B cell (primary cell): Measurements from ENCODE around the gene VSTM2B. TPM values are rescaled to one million over a fixed set of nuclear protein-coding genes. Genes with fewer than 3 reads are reported as not detected.

ENCODE experiments used
- ATAC-seq: fragments of 200-7000 bp; cut with Tn5 transposase; one replicate; pipeline ENCODE4 v1.10.0; 2021; ENCODE audit warnings: low read depth, mild to moderate bottlenecking, moderate number of reproducible peaks, moderate library complexity
- CTCF ChIA-PET: fragments of 350-600 bp; sonication (Branson Sonifier 250); formaldehyde crosslinking; loops from one replicate; lab custom pipeline; 2021; ENCODE audit warnings: antibody characterized with exemption, inconsistent platforms; lab: Charles Lee
- POLR2A ChIA-PET: fragments of 350-600 bp; sonication (Branson Sonifier 250); formaldehyde crosslinking; loops from one replicate; lab custom pipeline; 2021; ENCODE audit warnings: antibody characterized with exemption; lab: Charles Lee
- DNase-seq: peaks from one replicate; pipeline ENCODE4 v3.0.0; 2013
- H2AFZ ChIP-seq: 2 replicates; pipeline ENCODE4 v1.6.1; 2012; ENCODE audit warnings: mild to moderate bottlenecking, low read depth, low read length; ENCODE audit not compliant: insufficient read depth, poor library complexity, severe bottlenecking
- H3K27ac ChIP-seq, 2 donors: 1 replicate in 1 of 2; 2 replicates in 1 of 2; pipeline ENCODE4 v1.5.1; 2012 to 2013; ENCODE audit warnings: low read length in 2 of 2, mild to moderate bottlenecking in 2 of 2, moderate library complexity in 1 of 2
- H3K27me3 ChIP-seq, 4 experiments: fragments of 200-600 bp in 1 of 4; sonication (generic) in 1 of 4; replicated peaks in 1 of 4; 1 replicate in 2 of 4; 2 replicates in 2 of 4; pipeline versions ENCODE4 v1.6.1 to v1.7.0; 2013 to 2016; ENCODE audit warnings: low read length in 3 of 4, mild to moderate bottlenecking in 2 of 4, mixed read lengths in 1 of 4, moderate library complexity in 1 of 4; ENCODE audit not compliant: insufficient read depth in 4 of 4, control insufficient read depth in 3 of 4; ENCODE audit errors: control extremely low read depth in 1 of 4
- H3K36me3 ChIP-seq, 2 experiments: replicated peaks in 1 of 2; 1 replicate in 1 of 2; 2 replicates in 1 of 2; pipeline versions ENCODE4 v1.6.1 to v1.7.1; 2013; ENCODE audit warnings: low read length in 1 of 2; ENCODE audit not compliant: insufficient read depth in 2 of 2, control insufficient read depth in 1 of 2; ENCODE audit errors: control extremely low read depth in 1 of 2, extremely low read depth in 1 of 2
- H3K4me1 ChIP-seq, 2 donors: fragments of 200-600 bp in 1 of 2; sonication (generic) in 1 of 2; 1 replicate in 1 of 2; 2 replicates in 1 of 2; pipeline versions ENCODE4 v1.5.1 to v1.6.1; 2013 to 2017; ENCODE audit warnings: low read length in 2 of 2; ENCODE audit not compliant: control insufficient read depth in 2 of 2, insufficient read depth in 2 of 2
- H3K4me2 ChIP-seq: replicated peaks from 2 replicates; pipeline ENCODE3; 2012; ENCODE audit warnings: mild to moderate bottlenecking, low read depth, low read length; ENCODE audit not compliant: poor library complexity, severe bottlenecking
- H3K4me3 ChIP-seq, 5 experiments: fragments of 200-600 bp in 1 of 5; sonication (generic) in 1 of 5; 1 replicate in 3 of 5; 2 replicates in 2 of 5; pipeline versions ENCODE4 v1.5.1 to v1.7.0; 2011 to 2016; ENCODE audit warnings: low read length in 4 of 5, mild to moderate bottlenecking in 4 of 5, low read depth in 2 of 5, control low read depth in 1 of 5, moderate library complexity in 1 of 5; ENCODE audit not compliant: insufficient read depth in 1 of 5; ENCODE audit errors: control extremely low read depth in 1 of 5, extremely low read depth in 1 of 5
- H3K79me2 ChIP-seq: fragments of 200-600 bp; sonication (generic); one replicate; pipeline ENCODE4 v1.6.0; 2016; ENCODE audit warnings: low read length; ENCODE audit not compliant: control insufficient read depth, insufficient read depth
- H3K9ac ChIP-seq: fragments of 200-600 bp; sonication (generic); 2 replicates; pipeline ENCODE4 v1.6.1; 2017; ENCODE audit warnings: mild to moderate bottlenecking, low read length, moderate library complexity
- H3K9me3 ChIP-seq, 3 donors: one replicate each; pipeline versions ENCODE4 v1.6.1 to v1.7.1; 2013; ENCODE audit warnings: low read length in 2 of 3; ENCODE audit not compliant: control insufficient read depth in 2 of 3, insufficient read depth in 1 of 3; ENCODE audit errors: control extremely low read depth in 1 of 3
- H4K20me1 ChIP-seq: 2 replicates; pipeline ENCODE4 v1.6.0; 2012; ENCODE audit warnings: mild to moderate bottlenecking, low read length; ENCODE audit not compliant: insufficient read depth, control insufficient read depth, poor library complexity, severe bottlenecking
- H3K27ac Mint-ChIP-seq: one replicate; pipeline ENCODE4 v1.8.0; 2021; ENCODE audit warnings: mixed read lengths
- H3K27me3 Mint-ChIP-seq: one replicate; pipeline ENCODE4 v1.8.0; 2021; ENCODE audit warnings: mixed read lengths
- H3K4me1 Mint-ChIP-seq: one replicate; pipeline ENCODE4 v1.8.0; 2021; ENCODE audit warnings: mixed read lengths
- H3K4me3 Mint-ChIP-seq: one replicate; pipeline ENCODE4 v1.8.0; 2021; ENCODE audit warnings: mixed read lengths
- H3K9me3 Mint-ChIP-seq: one replicate; pipeline ENCODE4 v1.8.0; 2022; ENCODE audit warnings: mixed read lengths; ENCODE audit not compliant: insufficient read depth
- CTCF ChIP-seq: fragments of 200-600 bp; IDR thresholded peaks from one replicate; pipeline ENCODE4 v1.8.0; 2022; ENCODE audit warnings: antibody characterized with exemption, mild to moderate bottlenecking
- EZH2 ChIP-seq: IDR thresholded peaks from 2 replicates; pipeline ENCODE4 v1.6.1; 2012; ENCODE audit warnings: borderline replicate concordance, low read depth, mild to moderate bottlenecking, moderate library complexity, low read length; ENCODE audit not compliant: insufficient read depth, poor library complexity, severe bottlenecking
- WGBS: methylation state at CpG from one replicate; pipeline ENCODE4 v1.1.5; 2013; ENCODE audit warnings: missing lambda C conversion rate; ENCODE audit not compliant: insufficient coverage; 5-methylcytosine and 5-hydroxymethylcytosine counted together
- intact Hi-C: fragments of 100-400 bp; cut with micrococcal nuclease; formaldehyde crosslinking; loops from one replicate; pipeline ENCODE4 v1.10.0; 2022
- polyA plus RNA-seq: library from polyadenylated mRNA; depleted of rRNA; stranded (reverse); fragments of >200 nt; gene quantifications from 2 replicates; pipeline ENCODE4 v1.2.3, GENCODE V29; 2012
- total RNA-seq, 2 donors: library from RNA; stranded (reverse); fragments of 120-200 nt in 1 of 2; gene quantifications; 1 replicate in 1 of 2; 2 replicates in 1 of 2; pipeline versions ENCODE4 v1.2.3 to v1.2.4, GENCODE V29; 2013 to 2022

VSTM2B gene
- total and polyA plus RNA-seq, 2 donors (not counting 1 experiment from before 2014, with no cell fraction given), result not detected

DNA sequence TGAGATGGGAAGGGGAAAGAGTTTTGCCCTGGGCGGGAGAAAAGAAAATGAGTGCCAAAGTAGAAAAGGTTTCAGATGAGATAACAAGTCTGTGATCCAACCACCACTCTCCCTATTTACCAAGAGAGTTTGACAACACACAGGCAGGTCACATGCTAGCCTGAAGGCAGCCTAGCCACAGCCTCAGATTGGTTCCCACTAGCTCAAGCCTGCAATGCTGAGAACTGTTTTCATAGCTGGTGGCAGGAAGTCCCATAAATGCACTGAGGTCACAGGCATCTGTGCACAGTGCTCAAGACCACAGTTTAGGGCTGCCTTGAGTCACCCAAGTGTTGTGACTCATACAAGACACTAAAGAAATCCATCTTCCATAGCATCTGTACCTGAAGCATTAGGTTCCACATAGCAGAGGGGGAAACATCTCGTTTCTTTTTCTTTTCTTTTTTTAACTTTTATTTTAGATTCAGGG, 61.8 kb downstream of the VSTM2B start:
- no peak overlapping the region for H3K4me2 ChIP-seq
- POLR2A ChIA-PET, result no interaction called here
- H3K27me3 ChIP-seq, result peaks cover 0 to 30% (median 4%) of the 10 kb centered on the region in 4 experiments
- DNase-seq (no peak), ATAC-seq (no peak)
- Mint-ChIP-seq H3K9me3 (no peaks in the 10 kb centered on the region), H3K4me3 (no peak overlapping the region), H3K27ac (no peak overlapping the region), H3K4me1 (no peaks in the 10 kb centered on the region), H3K27me3 (peaks cover 28% of the 10 kb centered on the region)
- H3K4me3 ChIP-seq, result no peak overlapping the region
- no CpG with 5 or more reads among the region's 2 CpGs for WGBS
- CTCF ChIA-PET, result no interaction called here
- H3K9me3 ChIP-seq, result peaks cover 0 to 4% (median 0%) of the 10 kb centered on the region in 3 donors
- no peaks in the 10 kb centered on the region for H4K20me1 ChIP-seq
- no peak overlapping the region for H3K27ac ChIP-seq
- H3K36me3 ChIP-seq, result no peaks in the 10 kb centered on the region
- H3K79me2 ChIP-seq, result no peaks in the 10 kb centered on the region
- no peak overlapping the region for H2AFZ ChIP-seq
- H3K9ac ChIP-seq, result no peak overlapping the region
- intact Hi-C loops, result no loop called here
- no peaks in the 10 kb centered on the region for H3K4me1 ChIP-seq
- no peak for TF ChIP-seq CTCF
- no peak for TF ChIP-seq EZH2

- ChIA-PET POLR2A (no interaction called here), CTCF (no interaction called here)
- Histone ChIP-seq H3K4me1 (no peaks in the 10 kb centered on the region), H3K9ac (no peak overlapping the region), H3K4me2 (no peak overlapping the region), H3K36me3 (no peaks in the 10 kb centered on the region), H3K9me3 (peaks cover 0 to 4% (median 0%) of the 10 kb centered on the region in 3 donors), H2AFZ (no peak overlapping the region), H3K27me3 (peaks cover 0 to 26% (median 4%) of the 10 kb centered on the region in 4 experiments), H4K20me1 (no peaks in the 10 kb centered on the region), H3K79me2 (no peaks in the 10 kb centered on the region), H3K27ac (no peak overlapping the region), H3K4me3 (no peak overlapping the region)
- H3K27ac Mint-ChIP-seq, result no peak overlapping the region
- H3K27me3 Mint-ChIP-seq, result peaks cover 30% of the 10 kb centered on the region
- no peaks in the 10 kb centered on the region for H3K4me1 Mint-ChIP-seq
- intact Hi-C loops, result no loop called here
- no peak for ATAC-seq
- 86% methylated on average over 1 of the region's 2 CpGs for WGBS
- no peak for DNase-seq
- H3K9me3 Mint-ChIP-seq, result no peaks in the 10 kb centered on the region
- no peak for TF ChIP-seq CTCF
- no peak for TF ChIP-seq EZH2
- H3K4me3 Mint-ChIP-seq, result no peak overlapping the region
These were observed 62.3 kb downstream of the VSTM2B start for GRCh38 chr19:29588095-29588494.
